Measurements from ENCODE around the gene CD164L2.
A peak's percentile ranks its signal among the peaks of the same experiment; 100 is the strongest.
"Not testable (repeated sequence)": the region's sequence is repeated elsewhere in the genome, so short reads cannot be mapped to it uniquely, and the experiment has no call there.

The CD164L2 gene

GRCh38 chr1:27394282-27394658 lies 11.1 kb upstream of the CD164L2 start:
- DNase-seq (ENCODE audit: low read depth, low spot score) = no peak
- no peaks in the 10 kb centered on the region for H3K9me3 ChIP-seq (ENCODE audit: low read depth, low read length)
- no peak overlapping the region for H3K27ac ChIP-seq
- H3K36me3 ChIP-seq (ENCODE audit: insufficient read depth, low read length) = no peaks in the 10 kb centered on the region
- no peak overlapping the region for H3K9ac ChIP-seq (ENCODE audit: insufficient read length)
- no peak overlapping the region for H3K4me3 ChIP-seq
- TF ChIP-seq EZH2 (IDR thresholded peaks at IDR 0.05) (no peak), FOXP2 (optimal IDR thresholded peaks at IDR 0.05; ENCODE audit: control extremely low read depth, extremely low read length, insufficient read depth) (no peak), POLR2AphosphoS5 (IDR thresholded peaks at IDR 0.05; ENCODE audit: borderline replicate concordance, low read depth, low read length) (no peak)

- TF ChIP-seq POLR2AphosphoS5 (IDR thresholded peaks at IDR 0.05; ENCODE audit: borderline replicate concordance, low read depth, low read length) = no peak
- TF ChIP-seq FOXP2 (optimal IDR thresholded peaks at IDR 0.05; ENCODE audit: control extremely low read depth, extremely low read length, insufficient read depth) = no peak
- TF ChIP-seq EZH2 (IDR thresholded peaks at IDR 0.05) = no peak
- no peak overlapping the region for H3K4me3 ChIP-seq
- H3K36me3 ChIP-seq (ENCODE audit: insufficient read depth, low read length) = no peaks in the 10 kb centered on the region
- no peak overlapping the region for H3K9ac ChIP-seq (ENCODE audit: insufficient read length)
- DNase-seq (ENCODE audit: low read depth, low spot score) = no peak
- no peak overlapping the region for H3K27ac ChIP-seq
- H3K9me3 ChIP-seq (ENCODE audit: low read depth, low read length) = no peaks in the 10 kb centered on the region
Observed at GRCh38 chr1:27393641-27394281, 10.6 kb upstream of the CD164L2 start.

GRCh38 chr1:27392778-27393635 lies 9.9 kb upstream of the CD164L2 start:
- no peaks in the 10 kb centered on the region for H3K9me3 ChIP-seq (ENCODE audit: low read depth, low read length)
- H3K36me3 ChIP-seq (ENCODE audit: insufficient read depth, low read length) = no peaks in the 10 kb centered on the region
- no peak overlapping the region for H3K27ac ChIP-seq
- peak overlapping the region; percentile 88 for H3K4me3 ChIP-seq
- H3K9ac ChIP-seq (ENCODE audit: insufficient read length) = peak overlapping the region; percentile 75
- TF ChIP-seq FOXP2 (optimal IDR thresholded peaks at IDR 0.05; ENCODE audit: control extremely low read depth, extremely low read length, insufficient read depth) (no peak), EZH2 (IDR thresholded peaks at IDR 0.05) (no peak)
- no peak for DNase-seq (ENCODE audit: low read depth, low spot score)

- no peak for TF ChIP-seq FOXP2 (optimal IDR thresholded peaks at IDR 0.05; ENCODE audit: control extremely low read depth, extremely low read length, insufficient read depth)
- TF ChIP-seq POLR2AphosphoS5 (IDR thresholded peaks at IDR 0.05; ENCODE audit: borderline replicate concordance, low read depth, low read length) = no peak
- TF ChIP-seq EZH2 (IDR thresholded peaks at IDR 0.05) = no peak
- DNase-seq (ENCODE audit: low read depth, low spot score) = no peak
- Histone ChIP-seq H3K36me3 (ENCODE audit: insufficient read depth, low read length) (no peaks in the 10 kb centered on the region), H3K9ac (ENCODE audit: insufficient read length) (peak within 1 kb of the TSS; percentile 75), H3K27ac (no peak within 1 kb of the TSS), H3K4me3 (peak within 1 kb of the TSS; percentile 88), H3K9me3 (ENCODE audit: low read depth, low read length) (no peaks in the 10 kb centered on the region)
Observed at GRCh38 chr1:27392096-27392777, 9.1 kb upstream of the CD164L2 start, which contains the start of gene GPR3. TSS of gene GPR3 (plus strand) at chr1:27392622. CDS start at chr1:27393799, 1,177 bp downstream.

- TF ChIP-seq POLR2AphosphoS5 (IDR thresholded peaks at IDR 0.05; ENCODE audit: borderline replicate concordance, low read depth, low read length) (no peak), FOXP2 (optimal IDR thresholded peaks at IDR 0.05; ENCODE audit: control extremely low read depth, extremely low read length, insufficient read depth) (no peak), EZH2 (IDR thresholded peaks at IDR 0.05) (no peak)
- DNase-seq (ENCODE audit: low read depth, low spot score) = no peak
- peak overlapping the region; percentile 88 for H3K4me3 ChIP-seq
- no peaks in the 10 kb centered on the region for H3K36me3 ChIP-seq (ENCODE audit: insufficient read depth, low read length)
- H3K9ac ChIP-seq (ENCODE audit: insufficient read length) = no peak overlapping the region
- H3K27ac ChIP-seq = no peak overlapping the region
- H3K9me3 ChIP-seq (ENCODE audit: low read depth, low read length) = no peaks in the 10 kb centered on the region
Observed at GRCh38 chr1:27391511-27392095, 8.5 kb upstream of the CD164L2 start.

GRCh38 chr1:27388337-27389005 lies 5.3 kb upstream of the CD164L2 start:
- no peak for DNase-seq (ENCODE audit: low read depth, low spot score)
- no peak overlapping the region for H3K27ac ChIP-seq
- H3K36me3 ChIP-seq (ENCODE audit: insufficient read depth, low read length) = no peaks in the 10 kb centered on the region
- H3K9me3 ChIP-seq (ENCODE audit: low read depth, low read length) = no peaks in the 10 kb centered on the region
- no peak overlapping the region for H3K9ac ChIP-seq (ENCODE audit: insufficient read length)
- no peak overlapping the region for H3K4me3 ChIP-seq
- no peak for TF ChIP-seq FOXP2 (optimal IDR thresholded peaks at IDR 0.05; ENCODE audit: control extremely low read depth, extremely low read length, insufficient read depth)
- TF ChIP-seq EZH2 (IDR thresholded peaks at IDR 0.05) = no peak
- TF ChIP-seq POLR2AphosphoS5 (IDR thresholded peaks at IDR 0.05; ENCODE audit: borderline replicate concordance, low read depth, low read length) = no peak

GRCh38 chr1:27384797-27385196 lies 1.7 kb upstream of the CD164L2 start:
- not testable (repeated sequence) for H3K4me3 ChIP-seq; H3K9me3 ChIP-seq (ENCODE audit: low read depth, low read length); H3K36me3 ChIP-seq (ENCODE audit: insufficient read depth, low read length); H3K9ac ChIP-seq (ENCODE audit: insufficient read length); DNase-seq (ENCODE audit: low read depth, low spot score); H3K27ac ChIP-seq

- TF ChIP-seq POLR2AphosphoS5 (IDR thresholded peaks at IDR 0.05; ENCODE audit: borderline replicate concordance, low read depth, low read length) (no peak), EZH2 (IDR thresholded peaks at IDR 0.05) (no peak), FOXP2 (optimal IDR thresholded peaks at IDR 0.05; ENCODE audit: control extremely low read depth, extremely low read length, insufficient read depth) (no peak)
- DNase-seq (ENCODE audit: low read depth, low spot score) = no peak
- Histone ChIP-seq H3K36me3 (ENCODE audit: insufficient read depth, low read length) (no peaks in the 10 kb centered on the region), H3K27ac (no peak overlapping the region), H3K9me3 (ENCODE audit: low read depth, low read length) (no peaks in the 10 kb centered on the region), H3K4me3 (no peak overlapping the region), H3K9ac (ENCODE audit: insufficient read length) (no peak overlapping the region)
Observed at GRCh38 chr1:27383661-27384060, 528 bp upstream of the CD164L2 start.
